Activated CD4-positive, alpha-beta memory T cell treated with anti-CD3 and anti-CD28 coated beads for 36 hours (primary cell): ENCODE data around the gene F3. TPM values are rescaled to one million over a fixed set of nuclear protein-coding genes. Genes with fewer than 3 reads are reported as not detected.
"Not testable (repeated sequence)": the region's sequence is repeated elsewhere in the genome, so short reads cannot be mapped to it uniquely, and the experiment has no call there.

Source experiments
- CTCF ChIA-PET: fragments of 350-600 bp; sonication (Branson Sonifier 250); formaldehyde crosslinking; loops from one replicate; lab custom pipeline; 2021; ENCODE audit warnings: antibody characterized with exemption, inconsistent platforms; lab: Charles Lee
- POLR2A ChIA-PET: fragments of 350-600 bp; sonication (Branson Sonifier 250); formaldehyde crosslinking; loops from one replicate; lab custom pipeline; 2021; ENCODE audit warnings: antibody characterized with exemption; lab: Charles Lee
- DNase-seq: peaks from one replicate; pipeline ENCODE4 v3.0.0-alpha.2; 2020
- H3K27ac Mint-ChIP-seq: one replicate; pipeline ENCODE4 v1.8.0; 2021; ENCODE audit warnings: mixed read lengths
- H3K27me3 Mint-ChIP-seq: one replicate; pipeline ENCODE4 v1.8.0; 2021; ENCODE audit warnings: mixed read lengths
- H3K36me3 Mint-ChIP-seq: one replicate; pipeline ENCODE4 v1.8.0; 2021; ENCODE audit warnings: mixed read lengths
- H3K4me1 Mint-ChIP-seq: one replicate; pipeline ENCODE4 v1.8.0; 2021; ENCODE audit warnings: low read depth, mixed read lengths
- H3K4me3 Mint-ChIP-seq: one replicate; pipeline ENCODE4 v1.8.0; 2021; ENCODE audit warnings: mild to moderate bottlenecking, mixed read lengths
- H3K9me3 Mint-ChIP-seq: one replicate; pipeline ENCODE4 v1.8.0; 2021; ENCODE audit warnings: mixed read lengths
- intact Hi-C: fragments of 100-400 bp; cut with micrococcal nuclease; formaldehyde crosslinking; loops from one replicate; pipeline ENCODE4 v1.15.1; 2023
- total RNA-seq, 2 experiments: library from RNA; stranded (reverse); gene quantifications; one replicate each; pipeline ENCODE4 v1.2.3, GENCODE V29; 2021

Gene F3
- total RNA-seq, 2 experiments from 2014 or later: 0.15 to 0.33 TPM

GRCh38 chr1:94567975-94568607 lies 26.5 kb upstream of the F3 start:
- H3K4me1 Mint-ChIP-seq, H3K4me3 Mint-ChIP-seq, H3K9me3 Mint-ChIP-seq, intact Hi-C loops, H3K27ac Mint-ChIP-seq, DNase-seq, H3K36me3 Mint-ChIP-seq, CTCF ChIA-PET, POLR2A ChIA-PET, H3K27me3 Mint-ChIP-seq: not testable (repeated sequence)

DNA sequence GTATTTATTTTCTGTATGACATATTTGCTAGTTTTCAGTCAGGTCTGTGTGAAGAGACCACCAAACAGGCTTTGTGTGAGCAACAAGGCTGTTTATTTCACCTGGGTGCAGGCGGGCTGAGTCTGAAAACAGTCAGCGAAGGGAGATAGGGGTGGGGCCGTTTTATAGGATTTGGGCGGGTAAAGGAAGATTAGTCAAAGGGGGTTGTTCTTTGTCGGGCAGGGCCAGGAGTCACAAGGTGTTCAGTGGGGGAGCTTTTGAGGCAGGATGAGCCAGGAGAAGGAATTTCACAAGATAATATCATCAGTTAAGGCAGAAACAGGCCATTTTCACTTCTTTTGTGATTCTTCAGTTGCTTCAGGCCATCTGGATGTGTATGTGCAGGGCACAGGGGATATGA lies 24.9 kb upstream of the F3 start:
- DNase-seq, CTCF ChIA-PET, POLR2A ChIA-PET, H3K27ac Mint-ChIP-seq, H3K27me3 Mint-ChIP-seq, H3K36me3 Mint-ChIP-seq, intact Hi-C loops, H3K4me1 Mint-ChIP-seq, H3K4me3 Mint-ChIP-seq, H3K9me3 Mint-ChIP-seq: not testable (repeated sequence)

DNA sequence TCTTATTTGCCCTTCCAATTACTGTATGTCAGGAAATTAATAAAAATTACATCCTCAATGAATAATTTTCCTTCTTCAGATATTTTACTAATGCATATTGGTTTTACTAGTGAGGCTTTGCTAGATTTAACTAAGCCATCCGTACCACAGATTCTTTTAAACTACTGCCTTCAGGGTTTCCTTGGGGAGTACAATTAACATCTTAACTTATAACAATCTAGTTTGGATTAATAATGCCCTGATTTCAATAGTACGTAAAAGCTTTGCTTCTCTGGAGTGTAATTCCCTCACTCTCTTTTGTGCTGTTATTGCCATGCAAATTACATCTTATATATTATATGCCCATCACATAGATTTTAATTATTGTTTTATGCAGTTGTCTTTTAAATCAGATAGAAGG lies 24.3 kb upstream of the F3 start:
- Mint-ChIP-seq H3K4me3 (no peak overlapping the region), H3K27me3 (no peaks in the 10 kb centered on the region), H3K4me1 (no peaks in the 10 kb centered on the region), H3K9me3 (no peaks in the 10 kb centered on the region), H3K36me3 (no peaks in the 10 kb centered on the region), H3K27ac (no peak overlapping the region)
- DNase-seq: no peak
- intact Hi-C loops: no loop called here
- ChIA-PET POLR2A (no interaction called here), CTCF (no interaction called here)

DNA sequence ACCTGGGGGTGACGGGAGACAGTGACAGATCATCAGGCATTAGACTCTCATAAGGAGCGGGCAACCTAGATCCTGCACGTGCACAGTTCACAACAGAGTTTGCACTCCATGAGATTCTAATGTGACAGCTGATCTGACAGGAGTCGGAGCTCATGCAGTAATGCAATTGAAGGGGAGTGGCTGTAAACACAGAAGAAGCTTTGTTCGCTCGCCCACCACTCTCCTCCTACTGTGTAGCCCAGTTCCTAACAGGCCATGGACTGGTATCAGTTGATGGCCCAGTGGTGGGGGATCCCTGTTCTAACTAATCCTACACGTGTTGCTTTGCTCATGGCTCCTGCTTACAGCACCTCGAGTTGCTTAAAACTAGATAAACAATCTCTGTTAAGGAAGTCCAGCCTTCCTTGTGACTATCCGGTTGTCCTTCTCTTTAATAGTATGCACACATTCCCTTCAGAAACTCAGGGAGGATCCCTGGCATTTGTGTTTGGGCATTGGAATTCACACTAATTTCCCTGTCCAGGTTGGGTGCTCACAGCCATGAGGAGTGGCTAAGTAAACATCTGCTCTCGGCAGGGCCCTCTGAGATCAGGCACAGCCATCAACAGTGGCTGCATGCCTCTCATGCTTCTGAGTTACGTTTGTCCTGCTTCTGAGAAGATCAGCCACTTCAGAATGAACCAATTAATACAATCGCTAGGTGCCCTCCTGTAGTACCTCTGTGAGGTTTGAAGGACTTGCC lies 21.1 kb upstream of the F3 start:
- CTCF ChIA-PET: no interaction called here
- H3K9me3 Mint-ChIP-seq: no peaks in the 10 kb centered on the region
- no peaks in the 10 kb centered on the region for H3K4me1 Mint-ChIP-seq
- no peak overlapping the region for H3K4me3 Mint-ChIP-seq
- no peaks in the 10 kb centered on the region for H3K27me3 Mint-ChIP-seq
- intact Hi-C loops: no loop called here
- POLR2A ChIA-PET: no interaction called here
- no peak overlapping the region for H3K27ac Mint-ChIP-seq
- no peaks in the 10 kb centered on the region for H3K36me3 Mint-ChIP-seq
- no peak for DNase-seq

DNA sequence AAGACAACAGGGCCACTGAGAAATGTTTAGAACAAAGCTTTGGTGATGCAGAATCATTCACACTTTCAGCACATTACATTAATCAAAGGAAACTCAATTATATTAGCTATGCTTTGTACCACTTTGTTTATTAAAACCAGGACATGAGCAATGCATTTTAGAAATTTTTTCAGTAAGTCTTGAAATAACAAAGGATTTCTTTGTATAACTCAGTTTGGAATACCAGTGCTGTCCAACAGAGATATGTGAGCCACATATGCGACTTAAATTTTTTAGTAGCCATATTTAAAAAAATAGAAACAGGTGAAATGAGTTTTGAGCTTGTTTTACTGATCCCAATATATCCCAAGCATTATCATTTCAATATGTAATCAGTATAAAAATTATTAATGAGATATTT lies 18.8 kb upstream of the F3 start:
- no peak overlapping the region for H3K4me3 Mint-ChIP-seq
- H3K27me3 Mint-ChIP-seq: peaks cover 2% of the 10 kb centered on the region
- no peak for DNase-seq
- H3K36me3 Mint-ChIP-seq: no peaks in the 10 kb centered on the region
- H3K9me3 Mint-ChIP-seq: no peaks in the 10 kb centered on the region
- intact Hi-C loops: no loop called here
- ChIA-PET CTCF (no interaction called here), POLR2A (no interaction called here)
- no peaks in the 10 kb centered on the region for H3K4me1 Mint-ChIP-seq
- H3K27ac Mint-ChIP-seq: no peak overlapping the region

DNA sequence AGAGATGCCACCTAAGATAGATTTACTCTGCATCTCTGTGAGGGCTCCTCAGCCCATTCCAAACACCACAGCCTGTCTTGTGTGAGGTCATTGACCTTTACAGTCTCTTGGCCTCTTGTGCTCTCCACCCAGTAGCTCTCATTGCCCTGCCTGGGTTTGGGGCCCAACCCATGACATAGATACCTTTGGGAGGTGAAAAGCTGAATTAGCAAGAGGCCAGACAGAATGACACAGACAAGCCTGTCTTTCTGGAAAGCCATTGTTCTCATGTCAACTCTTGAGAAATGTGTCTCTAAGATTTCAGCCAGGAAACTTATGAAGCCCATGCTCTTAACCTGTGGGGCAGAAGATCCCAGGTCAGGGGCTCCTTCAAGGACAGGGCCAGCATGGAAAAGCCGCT lies 18.4 kb upstream of the F3 start:
- intact Hi-C loops: no loop called here
- no peaks in the 10 kb centered on the region for H3K4me1 Mint-ChIP-seq
- H3K9me3 Mint-ChIP-seq: no peaks in the 10 kb centered on the region
- CTCF ChIA-PET: no interaction called here
- H3K27ac Mint-ChIP-seq: no peak overlapping the region
- H3K36me3 Mint-ChIP-seq: no peaks in the 10 kb centered on the region
- DNase-seq: no peak
- H3K27me3 Mint-ChIP-seq: peaks cover 5% of the 10 kb centered on the region
- POLR2A ChIA-PET: no interaction called here
- H3K4me3 Mint-ChIP-seq: no peak overlapping the region

DNA sequence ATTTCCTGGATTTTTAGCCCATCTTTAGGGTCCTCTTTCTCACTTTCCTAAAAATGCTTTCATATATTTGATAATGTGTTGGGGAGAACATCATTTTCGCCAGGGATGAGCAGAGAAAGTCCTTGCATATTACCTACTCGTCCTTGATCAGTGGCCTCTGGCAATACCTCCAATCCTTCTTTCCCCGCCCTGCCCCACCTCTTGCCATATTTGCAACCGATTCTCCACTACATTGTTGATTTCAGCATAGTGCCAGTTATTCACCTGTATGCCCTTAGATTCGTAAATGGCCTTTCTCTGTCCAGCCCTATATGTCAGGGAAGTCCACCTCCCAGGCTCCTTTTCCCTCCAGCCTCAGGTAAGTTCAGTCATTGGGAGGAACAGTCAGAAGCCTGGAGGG lies 13.5 kb upstream of the F3 start:
- Mint-ChIP-seq H3K27me3 (peaks cover 9% of the 10 kb centered on the region), H3K27ac (no peak overlapping the region), H3K4me1 (no peaks in the 10 kb centered on the region), H3K4me3 (no peak overlapping the region), H3K9me3 (no peaks in the 10 kb centered on the region), H3K36me3 (no peaks in the 10 kb centered on the region)
- ChIA-PET POLR2A (no interaction called here), CTCF (no interaction called here)
- no peak for DNase-seq
- intact Hi-C loops: no loop called here

- Mint-ChIP-seq H3K36me3 (no peaks in the 10 kb centered on the region), H3K9me3 (no peaks in the 10 kb centered on the region), H3K4me3 (no peak overlapping the region), H3K27ac (no peak overlapping the region), H3K4me1 (no peaks in the 10 kb centered on the region), H3K27me3 (peaks cover 12% of the 10 kb centered on the region)
- CTCF ChIA-PET: no interaction called here
- POLR2A ChIA-PET: no interaction called here
- intact Hi-C loops: no loop called here
- no peak for DNase-seq
Measured at GRCh38 chr1:94554580-94554979, 13.0 kb upstream of the F3 start.

DNA sequence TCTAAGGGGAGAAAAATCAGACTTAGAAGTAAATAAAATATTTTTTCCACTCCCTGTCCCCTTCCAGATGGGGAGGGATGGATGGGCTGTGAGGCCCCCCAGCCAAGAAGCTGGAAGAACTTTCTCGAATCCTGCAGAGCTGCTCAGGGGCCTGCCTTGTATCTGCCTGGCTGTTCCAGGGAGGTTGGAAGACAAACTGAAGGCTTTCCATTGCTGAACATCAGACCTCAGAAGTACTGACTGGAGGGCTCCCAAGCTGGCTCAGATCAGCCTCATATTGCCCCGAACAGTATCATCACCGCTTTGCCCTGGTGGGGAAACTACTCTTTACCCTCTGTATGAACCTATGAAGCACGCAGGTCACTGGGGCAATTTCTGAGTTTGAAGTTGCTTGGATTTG lies 12.4 kb upstream of the F3 start:
- no peaks in the 10 kb centered on the region for H3K36me3 Mint-ChIP-seq

GRCh38 chr1:94553323-94553730 lies 11.8 kb upstream of the F3 start:
- POLR2A ChIA-PET: no interaction called here
- peaks cover 12% of the 10 kb centered on the region for H3K27me3 Mint-ChIP-seq
- H3K27ac Mint-ChIP-seq: no peak overlapping the region
- no peaks in the 10 kb centered on the region for H3K9me3 Mint-ChIP-seq
- intact Hi-C loops: no loop called here
- no peak for DNase-seq
- H3K36me3 Mint-ChIP-seq: no peaks in the 10 kb centered on the region
- no peaks in the 10 kb centered on the region for H3K4me1 Mint-ChIP-seq
- no peak overlapping the region for H3K4me3 Mint-ChIP-seq
- CTCF ChIA-PET: no interaction called here

More for the DNA sequence above, 12.4 kb upstream of the F3 start:
- Mint-ChIP-seq H3K27ac (no peak overlapping the region), H3K4me3 (no peak overlapping the region), H3K27me3 (peaks cover 12% of the 10 kb centered on the region), H3K4me1 (no peaks in the 10 kb centered on the region), H3K9me3 (no peaks in the 10 kb centered on the region)
- POLR2A ChIA-PET: no interaction called here
- intact Hi-C loops: no loop called here
- DNase-seq: no peak
- CTCF ChIA-PET: no interaction called here

DNA sequence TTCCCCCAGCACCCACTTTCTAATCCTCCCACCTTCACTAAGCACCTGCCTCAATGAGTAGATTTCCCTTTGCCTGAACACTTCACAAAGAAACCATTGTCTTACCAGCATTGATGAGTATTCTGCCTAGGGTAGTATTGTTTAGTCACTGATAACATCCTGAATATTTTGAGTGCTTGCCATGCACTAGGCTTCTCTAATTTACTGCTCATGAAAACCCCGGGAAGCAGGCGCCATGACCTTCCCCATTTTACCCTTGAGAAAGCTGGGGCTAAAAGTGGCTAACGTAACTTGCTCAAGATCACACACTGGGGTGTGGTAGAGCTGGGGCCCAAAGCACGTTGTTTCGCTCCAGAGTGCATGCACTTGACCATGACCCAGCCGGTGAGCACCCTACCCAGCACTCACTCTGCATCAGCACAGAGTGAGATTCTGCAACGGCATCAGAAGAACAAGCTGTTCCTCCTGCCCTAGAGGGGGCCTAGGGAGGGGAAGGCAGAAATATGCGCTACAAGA lies 10.6 kb upstream of the F3 start:
- intact Hi-C loops: no loop called here
- H3K4me3 Mint-ChIP-seq: no peak overlapping the region
- ChIA-PET CTCF (no interaction called here), POLR2A (no interaction called here)
- H3K27ac Mint-ChIP-seq: no peak overlapping the region
- no peak for DNase-seq
- H3K4me1 Mint-ChIP-seq: no peaks in the 10 kb centered on the region
- peaks cover 16% of the 10 kb centered on the region for H3K27me3 Mint-ChIP-seq
- no peaks in the 10 kb centered on the region for H3K9me3 Mint-ChIP-seq
- H3K36me3 Mint-ChIP-seq: no peaks in the 10 kb centered on the region

DNA sequence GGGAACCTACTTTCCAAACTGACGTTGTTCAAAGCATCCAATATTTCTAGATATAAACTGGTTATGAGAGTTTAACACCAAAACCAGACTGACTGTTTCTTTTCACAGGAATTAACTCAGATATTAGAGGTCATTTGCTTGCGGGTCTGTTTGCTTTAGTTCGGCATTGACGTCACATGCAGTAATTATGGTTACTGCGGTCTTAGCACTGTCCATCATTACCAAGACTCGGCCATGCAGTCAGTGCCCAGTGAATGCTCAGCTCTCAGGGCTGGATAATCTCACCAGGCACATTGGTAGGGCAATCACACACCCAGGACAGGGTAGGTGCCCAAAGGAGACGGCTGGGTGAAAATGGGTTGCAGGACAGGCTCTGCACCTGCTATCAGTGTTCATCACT lies 9.9 kb upstream of the F3 start:
- intact Hi-C loops: no loop called here
- ChIA-PET POLR2A (no interaction called here), CTCF (no interaction called here)
- peaks cover 21% of the 10 kb centered on the region for H3K27me3 Mint-ChIP-seq
- DNase-seq: no peak
- no peaks in the 10 kb centered on the region for H3K4me1 Mint-ChIP-seq
- no peaks in the 10 kb centered on the region for H3K36me3 Mint-ChIP-seq
- H3K9me3 Mint-ChIP-seq: no peaks in the 10 kb centered on the region
- no peak overlapping the region for H3K4me3 Mint-ChIP-seq
- no peak overlapping the region for H3K27ac Mint-ChIP-seq

- intact Hi-C loops: no loop called here
- ChIA-PET POLR2A (no interaction called here), CTCF (no interaction called here)
- Mint-ChIP-seq H3K9me3 (no peaks in the 10 kb centered on the region), H3K36me3 (no peaks in the 10 kb centered on the region), H3K27ac (no peak overlapping the region), H3K27me3 (peaks cover 24% of the 10 kb centered on the region), H3K4me3 (no peak overlapping the region), H3K4me1 (no peaks in the 10 kb centered on the region)
- DNase-seq: no peak
Measured at GRCh38 chr1:94550800-94551241, 9.3 kb upstream of the F3 start.
